ENCODE data around the gene ASIP.

- TF ChIP-seq REST (IDR thresholded peaks at IDR 0.05; ENCODE audit: insufficient read depth in 1 of 2, low read depth in 2 of 2, low read length in 2 of 2) (no peak), TAF1 (IDR thresholded peaks at IDR 0.05; ENCODE audit: borderline replicate concordance, insufficient read depth, low read length) (no peak)
Measured at GRCh38 chr20:34290471-34290870, 49.2 kb downstream of the ASIP start.

All from PFSK-1 (cell line).